GM20000 (cell line): ENCODE results near the gene PID1.

Experiments used
- DNase-seq: peaks from one replicate; pipeline ENCODE4 v3.0.0; 2012; ENCODE audit warnings: low spot score
- TF ChIP-seq, protein P1 (sequence below): IDR thresholded peaks from 2 replicates; pipeline ENCODE4 v1.5.1; 2012; ENCODE audit warnings: mild to moderate bottlenecking, control low read depth; ENCODE audit errors: extremely low read depth, missing control alignments

The PID1 gene

GRCh38 chr2:229221641-229222040 lies 49.4 kb downstream of the PID1 start:
- DNase-seq: no peak

GRCh38 chr2:229220254-229220653 lies 50.8 kb downstream of the PID1 start:
- no peak for DNase-seq
- TF ChIP-seq, protein P1, sequence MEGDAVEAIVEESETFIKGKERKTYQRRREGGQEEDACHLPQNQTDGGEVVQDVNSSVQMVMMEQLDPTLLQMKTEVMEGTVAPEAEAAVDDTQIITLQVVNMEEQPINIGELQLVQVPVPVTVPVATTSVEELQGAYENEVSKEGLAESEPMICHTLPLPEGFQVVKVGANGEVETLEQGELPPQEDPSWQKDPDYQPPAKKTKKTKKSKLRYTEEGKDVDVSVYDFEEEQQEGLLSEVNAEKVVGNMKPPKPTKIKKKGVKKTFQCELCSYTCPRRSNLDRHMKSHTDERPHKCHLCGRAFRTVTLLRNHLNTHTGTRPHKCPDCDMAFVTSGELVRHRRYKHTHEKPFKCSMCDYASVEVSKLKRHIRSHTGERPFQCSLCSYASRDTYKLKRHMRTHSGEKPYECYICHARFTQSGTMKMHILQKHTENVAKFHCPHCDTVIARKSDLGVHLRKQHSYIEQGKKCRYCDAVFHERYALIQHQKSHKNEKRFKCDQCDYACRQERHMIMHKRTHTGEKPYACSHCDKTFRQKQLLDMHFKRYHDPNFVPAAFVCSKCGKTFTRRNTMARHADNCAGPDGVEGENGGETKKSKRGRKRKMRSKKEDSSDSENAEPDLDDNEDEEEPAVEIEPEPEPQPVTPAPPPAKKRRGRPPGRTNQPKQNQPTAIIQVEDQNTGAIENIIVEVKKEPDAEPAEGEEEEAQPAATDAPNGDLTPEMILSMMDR: no peak

More at GRCh38 chr2:229221641-229222040, 49.4 kb downstream of the PID1 start:
- TF ChIP-seq, protein P1: no peak

GRCh38 chr2:229218329-229218921 lies 52.7 kb downstream of the PID1 start:
- TF ChIP-seq, protein P1: no peak
- no peak for DNase-seq

- TF ChIP-seq, protein P1: no peak
- no peak for DNase-seq
Measured at GRCh38 chr2:229212241-229212640, 58.8 kb downstream of the PID1 start.

DNA sequence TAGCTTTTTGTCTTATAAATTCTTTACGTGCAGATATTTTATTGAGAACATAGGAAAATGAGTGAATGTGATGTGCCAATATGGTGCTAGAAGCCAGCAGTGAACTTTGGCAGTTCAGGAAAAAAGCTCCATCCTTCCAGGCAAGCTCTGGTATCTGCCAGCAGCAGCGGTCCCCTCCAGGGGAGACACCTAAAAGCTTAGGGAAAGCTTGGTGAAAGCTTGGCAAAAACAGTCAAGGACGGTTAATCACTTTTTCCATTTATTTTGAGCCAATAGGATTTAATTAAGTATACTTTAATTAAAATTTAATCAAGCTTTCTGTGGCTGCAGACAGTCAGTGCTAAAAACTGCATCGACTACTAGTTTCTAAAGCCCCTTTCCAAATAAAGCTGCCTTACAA lies 60.4 kb downstream of the PID1 start:
- TF ChIP-seq, protein P1: no peak
- DNase-seq: no peak

GRCh38 chr2:229206548-229206947 lies 64.5 kb downstream of the PID1 start:
- DNase-seq: no peak

DNA sequence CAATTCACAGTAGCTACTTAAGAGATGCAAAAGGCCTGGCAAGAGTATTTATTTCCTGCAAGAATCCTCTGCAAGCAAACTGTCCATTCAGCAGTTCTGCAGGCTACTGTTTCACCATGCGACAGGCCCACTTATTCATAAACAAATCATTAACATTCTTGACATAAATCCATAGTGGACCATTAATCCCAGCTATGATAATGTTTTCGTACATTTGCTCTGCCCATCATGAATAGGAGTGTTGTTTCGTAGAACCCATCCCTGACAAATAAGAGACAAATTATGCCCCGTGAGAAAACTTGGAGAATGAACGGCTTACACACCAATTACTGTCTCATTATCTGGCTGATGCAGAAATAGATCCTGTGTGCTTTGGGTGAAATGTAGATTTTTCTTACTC lies 65.4 kb downstream of the PID1 start:
- TF ChIP-seq, protein P1: no peak

More at GRCh38 chr2:229206548-229206947, 64.5 kb downstream of the PID1 start:
- TF ChIP-seq, protein P1: no peak

More for the DNA sequence above, 65.4 kb downstream of the PID1 start:
- no peak for DNase-seq
